Measurements from ENCODE around the gene CHTF18. TPM values are rescaled to one million over a fixed set of nuclear protein-coding genes. Genes with fewer than 3 reads are reported as not detected.

The CHTF18 gene
- total RNA-seq, 1 experiment from 2014 or later, result 120 TPM

DNA sequence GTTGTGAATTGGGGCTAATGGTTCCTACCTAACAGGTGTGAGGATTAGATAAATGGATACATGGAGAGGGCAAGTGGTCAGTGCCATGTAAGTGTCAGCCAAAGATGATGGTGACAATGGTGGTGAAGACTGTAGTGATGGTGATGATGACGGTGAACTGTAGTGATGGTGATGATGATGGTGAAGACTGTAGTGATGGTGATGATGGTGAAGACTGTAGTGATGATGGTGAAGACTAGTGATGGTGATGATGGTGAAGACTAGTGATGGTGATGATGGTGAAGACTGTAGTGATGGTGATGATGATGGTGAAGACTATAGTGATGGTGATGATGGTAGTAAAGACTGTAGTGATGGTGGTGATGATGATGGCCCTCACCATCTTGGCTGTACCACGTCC, 30.2 kb downstream of the CHTF18 start:
- Histone ChIP-seq H2BK12ac (ENCODE audit: insufficient read length, low read depth, low read length) (no peak overlapping the region), H3K14ac (ENCODE audit: insufficient read depth, low read length) (no peak overlapping the region), H2AK5ac (ENCODE audit: insufficient read length, low read length) (no peak overlapping the region), H4K91ac (ENCODE audit: insufficient read length, low read depth, low read length) (no peak overlapping the region), H3K4me2 (ENCODE audit: insufficient read depth, insufficient read length, low read length) (no peak overlapping the region), H3K4me1 (ENCODE audit: insufficient read depth, low read length) (no peaks in the 10 kb centered on the region), H3K4ac (ENCODE audit: low read depth, low read length) (no peak overlapping the region), H3K18ac (ENCODE audit: insufficient read length, low read depth, low read length) (no peak overlapping the region), H3K56ac (ENCODE audit: insufficient read length, low read depth, low read length) (no peak overlapping the region), H3K9me3 (ENCODE audit: control insufficient read depth, low read depth, low read length) (no peaks in the 10 kb centered on the region), H3K27ac (ENCODE audit: insufficient read length, low read depth, low read length) (no peak overlapping the region), H2BK120ac (ENCODE audit: low read depth, low read length, poor library complexity, severe bottlenecking) (no peak overlapping the region), H3K23me2 (ENCODE audit: insufficient read length, low read depth, low read length, poor library complexity, severe bottlenecking) (no peaks in the 10 kb centered on the region), H2BK15ac (ENCODE audit: low read depth, low read length) (no peak overlapping the region), H4K5ac (ENCODE audit: insufficient read length, low read depth, low read length) (no peak overlapping the region), H3K23ac (ENCODE audit: insufficient read length, low read depth, low read length) (no peak overlapping the region), H2AFZ (ENCODE audit: low read length) (no peak overlapping the region), H3K79me1 (ENCODE audit: insufficient read depth, low read depth, low read length, poor library complexity, severe bottlenecking) (no peaks in the 10 kb centered on the region), H4K20me1 (ENCODE audit: control insufficient read depth, insufficient read depth, insufficient read length) (no peaks in the 10 kb centered on the region), H3K27me3 (ENCODE audit: insufficient read depth, low read length) (no peaks in the 10 kb centered on the region; the same call in 1 of the 2 replicates), H4K8ac (replicated peaks; ENCODE audit: insufficient read length, low read depth, low read length) (no peak overlapping the region), H2BK5ac (ENCODE audit: insufficient read length, low read length) (no peak overlapping the region), H3T11ph (ENCODE audit: low read length) (no peak overlapping the region), H2BK20ac (ENCODE audit: low read depth, low read length, poor library complexity, severe bottlenecking) (no peak overlapping the region), H3K79me2 (ENCODE audit: insufficient read depth, low read length) (no peaks in the 10 kb centered on the region), H3K9ac (ENCODE audit: extremely low read depth, insufficient read length, low read length) (no peak overlapping the region)
- H3K36me3 Mint-ChIP-seq (ENCODE audit: insufficient read depth in 1 of 3, low read depth in 3 of 3), result no peaks in the 10 kb centered on the region
- no peak overlapping the region for H3K27ac Mint-ChIP-seq
- peaks cover 13% of the 10 kb centered on the region for H3K27me3 Mint-ChIP-seq (ENCODE audit: low read depth)
- H3K4me1 Mint-ChIP-seq, result peaks cover 10 to 16% of the 10 kb centered on the region in 2 experiments
- no peak for DNase-seq
- WGBS (ENCODE audit: extremely low coverage, insufficient read length, low lambda C conversion rate), result no CpG with 5 or more reads among the region's 2 CpGs
- peaks cover 0 to 4% of the 10 kb centered on the region in 2 experiments; a peak in 1 of 5 replicates for H3K9me3 Mint-ChIP-seq
- TF ChIP-seq, protein P1, sequence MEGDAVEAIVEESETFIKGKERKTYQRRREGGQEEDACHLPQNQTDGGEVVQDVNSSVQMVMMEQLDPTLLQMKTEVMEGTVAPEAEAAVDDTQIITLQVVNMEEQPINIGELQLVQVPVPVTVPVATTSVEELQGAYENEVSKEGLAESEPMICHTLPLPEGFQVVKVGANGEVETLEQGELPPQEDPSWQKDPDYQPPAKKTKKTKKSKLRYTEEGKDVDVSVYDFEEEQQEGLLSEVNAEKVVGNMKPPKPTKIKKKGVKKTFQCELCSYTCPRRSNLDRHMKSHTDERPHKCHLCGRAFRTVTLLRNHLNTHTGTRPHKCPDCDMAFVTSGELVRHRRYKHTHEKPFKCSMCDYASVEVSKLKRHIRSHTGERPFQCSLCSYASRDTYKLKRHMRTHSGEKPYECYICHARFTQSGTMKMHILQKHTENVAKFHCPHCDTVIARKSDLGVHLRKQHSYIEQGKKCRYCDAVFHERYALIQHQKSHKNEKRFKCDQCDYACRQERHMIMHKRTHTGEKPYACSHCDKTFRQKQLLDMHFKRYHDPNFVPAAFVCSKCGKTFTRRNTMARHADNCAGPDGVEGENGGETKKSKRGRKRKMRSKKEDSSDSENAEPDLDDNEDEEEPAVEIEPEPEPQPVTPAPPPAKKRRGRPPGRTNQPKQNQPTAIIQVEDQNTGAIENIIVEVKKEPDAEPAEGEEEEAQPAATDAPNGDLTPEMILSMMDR (conservative IDR thresholded peaks at IDR 0.05), result no peak
- no peak overlapping the region for H3K4me3 Mint-ChIP-seq
